ENCODE results near the gene FZD1. TPM values are rescaled to one million over a fixed set of nuclear protein-coding genes. Genes with fewer than 3 reads are reported as not detected.

FZD1 gene
- total RNA-seq, 2 donors from 2014 or later = 16.9 to 27.0 TPM

DNA sequence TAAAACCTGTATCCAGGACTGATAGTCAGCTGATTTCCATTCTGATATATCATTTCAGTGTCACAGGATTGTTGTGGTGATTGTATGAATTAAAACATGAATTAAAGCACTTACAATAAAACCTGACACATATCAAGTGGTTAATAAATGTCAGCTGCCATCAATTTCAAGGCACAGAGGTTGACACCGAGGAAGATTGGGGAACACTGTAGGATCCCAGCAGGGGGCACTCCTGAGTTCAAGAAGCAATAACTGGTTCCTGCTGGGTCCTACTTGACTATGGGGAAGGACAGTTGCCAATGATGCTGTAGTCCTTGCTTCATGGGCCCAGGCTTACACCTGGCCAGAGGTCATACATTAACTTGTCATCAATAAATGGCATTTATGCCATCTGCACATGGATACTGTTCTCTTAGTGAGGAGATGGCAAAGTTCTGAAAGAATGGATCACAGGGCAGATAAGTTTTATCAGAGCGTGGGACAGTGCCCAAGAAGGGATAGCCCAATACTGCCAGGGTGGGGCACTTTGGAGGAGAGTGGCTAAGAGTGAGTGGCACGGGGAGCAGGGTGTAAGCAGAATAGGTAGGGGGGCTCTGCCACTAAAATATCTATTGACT lies 24.1 kb downstream of the FZD1 start:
- H3K27ac ChIP-seq = no peak overlapping the region
- TF ChIP-seq, protein P1, sequence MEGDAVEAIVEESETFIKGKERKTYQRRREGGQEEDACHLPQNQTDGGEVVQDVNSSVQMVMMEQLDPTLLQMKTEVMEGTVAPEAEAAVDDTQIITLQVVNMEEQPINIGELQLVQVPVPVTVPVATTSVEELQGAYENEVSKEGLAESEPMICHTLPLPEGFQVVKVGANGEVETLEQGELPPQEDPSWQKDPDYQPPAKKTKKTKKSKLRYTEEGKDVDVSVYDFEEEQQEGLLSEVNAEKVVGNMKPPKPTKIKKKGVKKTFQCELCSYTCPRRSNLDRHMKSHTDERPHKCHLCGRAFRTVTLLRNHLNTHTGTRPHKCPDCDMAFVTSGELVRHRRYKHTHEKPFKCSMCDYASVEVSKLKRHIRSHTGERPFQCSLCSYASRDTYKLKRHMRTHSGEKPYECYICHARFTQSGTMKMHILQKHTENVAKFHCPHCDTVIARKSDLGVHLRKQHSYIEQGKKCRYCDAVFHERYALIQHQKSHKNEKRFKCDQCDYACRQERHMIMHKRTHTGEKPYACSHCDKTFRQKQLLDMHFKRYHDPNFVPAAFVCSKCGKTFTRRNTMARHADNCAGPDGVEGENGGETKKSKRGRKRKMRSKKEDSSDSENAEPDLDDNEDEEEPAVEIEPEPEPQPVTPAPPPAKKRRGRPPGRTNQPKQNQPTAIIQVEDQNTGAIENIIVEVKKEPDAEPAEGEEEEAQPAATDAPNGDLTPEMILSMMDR (IDR thresholded peaks at IDR 0.05) = peak in 1 of 2 donors; percentile 52
- DNase-seq (ENCODE audit: low spot score) = no peak
- H3K9me3 ChIP-seq = no peaks in the 10 kb centered on the region
- H3K4me3 ChIP-seq = no peak overlapping the region
- no peaks in the 10 kb centered on the region for H3K36me3 ChIP-seq
- no peaks in the 10 kb centered on the region for H3K27me3 ChIP-seq
- peaks cover 0 to 7% of the 10 kb centered on the region in 2 donors for H3K4me1 ChIP-seq

- peaks cover 0 to 7% of the 10 kb centered on the region in 2 donors for H3K4me1 ChIP-seq
- no peaks in the 10 kb centered on the region for H3K9me3 ChIP-seq
- no peak for DNase-seq (ENCODE audit: low spot score)
- H3K27me3 ChIP-seq = no peaks in the 10 kb centered on the region
- H3K4me3 ChIP-seq = no peak overlapping the region
- no peaks in the 10 kb centered on the region for H3K36me3 ChIP-seq
- H3K27ac ChIP-seq = no peak overlapping the region
- TF ChIP-seq, protein P1 (IDR thresholded peaks at IDR 0.05) = no peak
These were observed 25.5 kb downstream of the FZD1 start for GRCh38 chr7:91289633-91290254.

- H3K4me3 ChIP-seq = no peak overlapping the region
- H3K27me3 ChIP-seq = no peaks in the 10 kb centered on the region
- no peak for DNase-seq (ENCODE audit: low spot score)
- no peaks in the 10 kb centered on the region for H3K36me3 ChIP-seq
- TF ChIP-seq, protein P1 (IDR thresholded peaks at IDR 0.05) = no peak
- no peaks in the 10 kb centered on the region for H3K9me3 ChIP-seq
- H3K4me1 ChIP-seq = peaks cover 0 to 7% of the 10 kb centered on the region in 2 donors
- no peak overlapping the region for H3K27ac ChIP-seq
These were observed 27.1 kb downstream of the FZD1 start for GRCh38 chr7:91291302-91291701.

DNA sequence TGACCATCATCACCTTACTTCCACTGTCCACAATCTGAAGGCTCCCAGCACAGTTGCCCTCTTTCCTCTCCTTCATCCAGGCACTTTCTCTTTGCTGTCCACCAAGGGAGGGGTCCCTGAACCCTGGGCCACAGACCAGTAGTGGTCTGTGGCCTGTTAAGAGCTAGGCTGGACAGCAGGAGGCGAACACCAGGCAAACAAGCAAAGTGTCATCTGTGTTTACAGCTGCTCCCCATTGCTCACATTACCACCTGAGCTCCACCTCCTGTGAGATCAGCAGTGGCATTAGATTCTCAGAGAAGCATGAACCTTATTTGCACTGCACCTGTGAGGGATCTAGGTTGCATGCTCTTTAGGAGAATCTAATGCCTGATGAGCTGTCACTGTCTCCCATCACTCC lies 27.7 kb downstream of the FZD1 start:
- H3K27ac ChIP-seq = no peak overlapping the region
- no peaks in the 10 kb centered on the region for H3K27me3 ChIP-seq
- no peak for DNase-seq (ENCODE audit: low spot score)
- no peak overlapping the region for H3K4me3 ChIP-seq
- TF ChIP-seq, protein P1 (IDR thresholded peaks at IDR 0.05) = no peak
- peaks cover 0 to 7% of the 10 kb centered on the region in 2 donors for H3K4me1 ChIP-seq
- no peaks in the 10 kb centered on the region for H3K36me3 ChIP-seq
- no peaks in the 10 kb centered on the region for H3K9me3 ChIP-seq

GRCh38 chr7:91292506-91292905 lies 28.3 kb downstream of the FZD1 start:
- no peaks in the 10 kb centered on the region for H3K9me3 ChIP-seq
- H3K4me3 ChIP-seq = no peak overlapping the region
- H3K36me3 ChIP-seq = no peaks in the 10 kb centered on the region
- H3K27me3 ChIP-seq = no peaks in the 10 kb centered on the region
- no peak overlapping the region for H3K27ac ChIP-seq
- no peak for DNase-seq (ENCODE audit: low spot score)
- TF ChIP-seq, protein P1 (IDR thresholded peaks at IDR 0.05) = no peak
- H3K4me1 ChIP-seq = peaks cover 0 to 2% of the 10 kb centered on the region in 2 donors
